ENCODE measurements around the gene FER.
"Not testable (repeated sequence)": the region's sequence is repeated elsewhere in the genome, so short reads cannot be mapped to it uniquely, and the experiment has no call there.

FER gene

DNA sequence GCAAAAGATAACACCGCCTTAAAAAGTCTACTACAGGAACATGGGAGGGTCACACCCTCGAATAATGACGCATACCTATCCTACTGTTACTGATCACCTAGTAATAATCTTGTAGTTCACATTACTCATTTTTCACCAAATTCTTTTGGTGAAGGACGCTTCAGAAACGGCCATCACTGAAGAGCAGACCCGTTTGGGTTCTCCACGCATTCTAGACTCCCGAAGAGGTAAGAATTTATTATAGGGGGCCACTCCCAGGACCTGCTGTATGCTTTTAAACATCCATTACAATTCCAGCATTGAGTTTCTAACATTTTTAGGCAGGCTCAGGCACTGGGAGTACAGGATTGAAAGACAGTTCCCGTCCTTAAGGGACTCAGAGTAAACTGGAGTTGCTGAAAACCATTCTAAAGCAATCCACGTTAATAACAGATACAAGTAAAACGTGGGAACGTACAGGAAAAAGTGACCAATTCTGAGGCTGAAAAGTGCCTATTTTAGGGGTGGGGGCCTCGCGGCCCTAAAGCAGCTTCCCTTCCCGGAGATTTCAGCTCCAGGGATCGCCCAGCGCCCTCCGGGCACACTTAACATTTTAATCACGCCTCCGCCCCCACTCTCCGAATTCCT lies at the start of gene FER:
TSS of gene FER (plus strand) at position 124 of the 627 bp plus-strand sequence. CDS start 50,286 bp downstream, outside the sequence.
- DNase-seq (ENCODE audit: low read depth in 2 of 2, low spot score in 1 of 2): no peak

DNA sequence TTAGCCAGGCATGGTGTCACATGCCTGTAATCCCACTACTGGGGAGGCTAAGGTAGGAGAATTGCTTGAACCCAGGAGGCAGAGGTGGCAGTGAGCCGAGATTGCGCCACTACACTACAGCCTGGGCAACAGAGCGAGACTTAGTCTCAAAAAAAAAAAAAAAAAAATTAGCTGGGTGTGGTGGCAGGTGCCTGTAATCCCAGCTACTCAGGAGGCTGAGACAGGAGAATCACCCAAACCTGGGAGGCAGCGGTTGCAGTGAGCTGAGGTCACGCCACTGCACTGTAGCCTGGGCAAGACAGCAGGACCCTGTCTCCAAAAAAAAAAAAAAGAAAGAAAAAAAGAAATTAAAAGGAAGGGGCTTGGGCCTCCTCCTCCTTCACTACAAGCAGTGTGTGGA lies 47.3 kb upstream of the FER start:
- not testable (repeated sequence) for DNase-seq (ENCODE audit: low read depth in 2 of 2, low spot score in 1 of 2)

DNA sequence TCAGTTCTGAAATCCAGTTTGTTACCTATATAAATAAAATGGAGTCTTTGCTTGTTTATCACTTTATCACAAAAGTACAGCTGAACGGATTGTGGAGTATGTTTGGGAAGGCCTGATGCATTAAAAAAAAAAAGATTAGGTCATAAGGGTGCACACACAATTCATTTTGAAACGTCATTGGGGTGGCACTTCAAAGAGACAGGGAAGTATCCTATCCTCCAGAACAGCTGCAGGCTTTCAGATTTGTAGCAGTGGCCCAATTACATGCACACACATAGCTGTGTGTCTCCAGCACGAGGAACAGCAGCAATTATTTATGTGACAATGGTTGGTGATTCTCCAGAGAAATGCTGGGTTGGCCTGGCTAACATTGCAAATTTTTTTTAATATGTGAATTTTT lies 46.8 kb upstream of the FER start:
- DNase-seq (ENCODE audit: low read depth in 2 of 2, low spot score in 1 of 2): no peak

DNA sequence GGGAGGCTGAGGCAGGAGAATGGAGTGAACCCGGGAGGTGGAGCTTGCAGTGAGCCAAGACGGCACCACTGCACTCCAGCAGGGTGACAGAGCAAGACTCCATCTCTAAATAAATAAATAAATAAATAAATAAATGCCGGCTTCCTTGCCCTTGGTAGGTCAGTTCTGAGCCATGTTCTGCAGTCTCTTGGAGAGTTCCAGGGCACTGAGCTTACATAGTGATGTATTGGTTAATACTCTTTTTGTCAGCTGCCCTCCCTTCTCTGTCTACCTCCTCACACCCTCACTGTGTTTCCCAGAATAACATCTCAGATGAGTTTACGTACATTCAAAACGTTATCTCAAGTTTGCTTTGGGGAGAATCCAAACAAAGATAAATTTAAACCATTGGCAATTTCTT lies 45.2 kb upstream of the FER start:
- DNase-seq (ENCODE audit: low read depth in 2 of 2, low spot score in 1 of 2): no peak

DNA sequence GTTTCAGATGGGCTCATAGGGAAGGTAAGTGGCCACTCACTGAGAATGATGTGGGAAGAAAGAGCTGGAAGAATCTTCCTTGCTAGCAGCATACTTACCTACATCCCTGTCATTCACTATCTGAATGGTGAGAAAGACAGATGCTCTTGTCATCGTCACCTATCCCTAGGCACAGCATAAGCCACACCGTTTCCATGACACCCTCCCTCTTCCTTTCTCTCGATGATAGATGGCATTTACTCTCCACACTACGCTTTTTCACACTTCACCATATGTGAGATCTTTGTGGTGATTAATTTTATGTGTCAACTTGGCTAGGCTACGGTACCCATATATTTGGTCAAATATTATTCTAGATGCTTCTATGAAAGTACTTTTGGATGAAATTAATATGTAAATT lies 44.4 kb upstream of the FER start:
- DNase-seq (ENCODE audit: low read depth in 2 of 2, low spot score in 1 of 2): no peak

DNA sequence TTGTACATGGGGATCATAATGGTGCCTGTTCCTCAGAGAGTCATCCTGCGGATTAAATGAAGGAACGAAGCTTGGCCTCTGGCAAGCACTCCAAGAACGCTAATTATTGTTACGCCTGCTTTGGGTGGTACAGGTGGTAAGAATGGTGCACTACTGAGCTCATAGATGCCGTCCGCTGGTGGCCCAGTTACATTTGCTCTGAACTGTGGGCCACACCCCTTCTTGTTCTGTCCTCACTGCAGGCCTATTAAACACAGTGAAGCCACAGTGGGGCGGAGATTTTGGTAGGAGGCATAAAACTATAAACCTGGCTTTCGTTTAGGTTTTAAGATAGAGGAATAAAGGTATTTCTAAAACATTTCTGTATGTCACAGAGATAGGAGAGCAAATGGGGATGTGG lies 40.6 kb upstream of the FER start:
- DNase-seq (ENCODE audit: low read depth in 2 of 2, low spot score in 1 of 2): no peak

DNA sequence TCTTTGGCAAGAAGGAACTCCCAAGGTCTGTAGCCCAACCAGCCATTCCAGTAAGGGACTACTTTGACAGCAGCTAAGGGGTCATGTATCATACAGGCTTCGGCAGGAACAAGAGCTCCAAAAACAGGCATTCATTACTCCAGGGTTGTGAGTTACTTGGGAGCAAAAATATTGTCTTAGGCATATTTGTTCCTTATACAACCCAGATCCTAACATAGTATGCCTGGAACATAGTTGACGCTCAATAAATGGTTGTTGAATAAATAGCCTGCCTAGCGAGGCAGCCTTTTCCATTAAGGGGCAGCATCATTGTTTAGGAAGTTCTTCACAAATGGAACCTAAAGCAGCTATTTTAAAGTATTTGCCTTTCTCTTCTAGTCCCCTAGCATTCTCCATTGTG lies 35.8 kb upstream of the FER start:
- no peak for DNase-seq (ENCODE audit: low read depth in 2 of 2, low spot score in 1 of 2)

DNA sequence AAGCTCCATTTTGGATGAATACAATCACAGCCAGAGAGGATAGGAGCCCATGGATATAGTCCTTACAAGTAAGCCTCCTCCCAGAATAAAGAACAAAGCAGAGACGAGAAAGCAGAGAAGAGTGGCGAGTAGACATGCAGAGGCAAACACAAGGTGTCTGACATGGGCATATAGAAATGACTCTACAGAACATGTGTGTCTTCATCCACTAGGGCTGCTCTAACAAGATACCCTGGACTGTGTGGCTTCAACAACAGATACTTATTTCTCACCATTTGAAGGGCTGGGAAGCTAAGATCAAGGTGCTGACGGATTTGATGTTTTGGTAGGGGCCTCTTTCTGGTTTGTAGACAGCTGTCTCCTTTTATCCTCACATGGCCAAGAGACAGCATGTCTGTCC lies 32.3 kb upstream of the FER start:
- no peak for DNase-seq (ENCODE audit: low read depth in 2 of 2, low spot score in 1 of 2)

DNA sequence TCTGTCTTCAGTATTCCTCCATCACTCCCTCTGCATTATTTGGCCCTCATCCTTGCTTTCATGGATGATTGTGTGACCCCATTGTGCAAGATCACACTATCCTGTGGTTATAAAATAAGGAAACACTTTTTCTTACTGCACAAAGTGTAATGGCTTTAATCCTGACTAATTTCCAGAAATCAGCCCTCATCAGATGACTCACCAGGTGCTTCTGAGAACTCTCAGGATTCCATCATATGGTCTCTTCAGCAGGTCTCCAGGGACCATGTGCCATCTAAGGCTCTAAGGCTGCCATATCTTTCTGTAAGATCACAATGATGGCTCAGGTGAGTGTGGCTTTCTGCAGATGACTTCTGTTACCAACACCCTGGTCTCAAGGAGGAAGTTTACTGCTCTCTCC lies 27.3 kb upstream of the FER start:
- no peak for DNase-seq (ENCODE audit: low read depth in 2 of 2, low spot score in 1 of 2)

DNA sequence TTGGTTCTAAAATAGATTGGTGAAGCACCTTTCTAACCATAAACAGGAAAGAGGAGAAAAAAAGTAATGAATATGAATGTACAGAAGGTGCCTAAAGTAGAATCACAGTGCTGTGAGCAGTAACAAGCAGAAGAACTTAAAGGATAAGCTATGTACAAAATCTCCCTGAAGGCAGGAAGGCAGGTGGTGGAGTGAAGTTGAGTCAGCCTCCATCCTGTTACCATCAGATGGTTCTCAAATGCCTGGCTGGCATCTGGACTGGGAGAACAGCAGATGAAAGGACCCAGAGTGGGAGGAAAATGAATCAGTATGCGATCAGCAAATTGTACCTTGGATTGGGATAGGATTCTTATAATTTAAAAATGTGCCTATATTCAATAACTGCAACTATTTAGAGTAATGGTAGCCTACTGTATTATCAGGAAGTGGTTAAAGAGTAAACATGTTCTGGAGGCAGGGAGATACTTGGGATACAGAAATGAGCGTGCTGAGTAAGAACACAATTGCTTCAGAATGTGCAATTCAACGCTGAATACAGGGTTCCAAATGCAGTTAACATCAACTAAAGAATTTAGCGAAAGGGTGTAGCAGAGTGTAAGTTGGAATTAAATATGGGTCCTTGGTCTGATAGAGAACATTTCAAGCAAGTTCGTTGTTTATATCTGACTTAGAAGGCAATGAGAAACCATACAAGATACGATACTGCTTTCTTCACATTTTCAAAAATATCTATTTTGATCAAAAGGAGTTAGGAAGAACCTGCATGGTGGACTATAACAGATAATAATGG lies 21.1 kb upstream of the FER start:
- DNase-seq (ENCODE audit: low read depth in 2 of 2, low spot score in 1 of 2): no peak

DNA sequence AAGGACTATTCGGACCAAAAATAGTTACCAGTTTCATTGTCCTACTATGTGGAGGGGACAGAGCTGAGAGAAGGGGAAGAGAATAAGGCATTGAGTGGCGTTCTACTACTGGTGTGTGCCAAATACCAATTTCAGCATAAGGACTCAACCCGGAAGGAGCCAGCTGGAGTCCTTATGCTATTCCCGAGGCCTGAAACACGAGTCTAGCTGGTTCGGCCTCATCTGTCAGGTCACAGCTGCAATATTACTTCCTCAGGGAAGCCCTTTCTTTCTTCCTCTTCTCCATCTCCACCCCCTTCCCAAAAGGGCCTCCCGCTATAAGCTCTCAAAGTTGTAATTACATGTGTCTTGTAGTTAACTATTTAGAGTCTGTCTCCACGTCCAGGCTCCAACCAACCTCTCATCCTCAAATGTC lies 20.5 kb upstream of the FER start:
- no peak for DNase-seq (ENCODE audit: low read depth in 2 of 2, low spot score in 1 of 2)

DNA sequence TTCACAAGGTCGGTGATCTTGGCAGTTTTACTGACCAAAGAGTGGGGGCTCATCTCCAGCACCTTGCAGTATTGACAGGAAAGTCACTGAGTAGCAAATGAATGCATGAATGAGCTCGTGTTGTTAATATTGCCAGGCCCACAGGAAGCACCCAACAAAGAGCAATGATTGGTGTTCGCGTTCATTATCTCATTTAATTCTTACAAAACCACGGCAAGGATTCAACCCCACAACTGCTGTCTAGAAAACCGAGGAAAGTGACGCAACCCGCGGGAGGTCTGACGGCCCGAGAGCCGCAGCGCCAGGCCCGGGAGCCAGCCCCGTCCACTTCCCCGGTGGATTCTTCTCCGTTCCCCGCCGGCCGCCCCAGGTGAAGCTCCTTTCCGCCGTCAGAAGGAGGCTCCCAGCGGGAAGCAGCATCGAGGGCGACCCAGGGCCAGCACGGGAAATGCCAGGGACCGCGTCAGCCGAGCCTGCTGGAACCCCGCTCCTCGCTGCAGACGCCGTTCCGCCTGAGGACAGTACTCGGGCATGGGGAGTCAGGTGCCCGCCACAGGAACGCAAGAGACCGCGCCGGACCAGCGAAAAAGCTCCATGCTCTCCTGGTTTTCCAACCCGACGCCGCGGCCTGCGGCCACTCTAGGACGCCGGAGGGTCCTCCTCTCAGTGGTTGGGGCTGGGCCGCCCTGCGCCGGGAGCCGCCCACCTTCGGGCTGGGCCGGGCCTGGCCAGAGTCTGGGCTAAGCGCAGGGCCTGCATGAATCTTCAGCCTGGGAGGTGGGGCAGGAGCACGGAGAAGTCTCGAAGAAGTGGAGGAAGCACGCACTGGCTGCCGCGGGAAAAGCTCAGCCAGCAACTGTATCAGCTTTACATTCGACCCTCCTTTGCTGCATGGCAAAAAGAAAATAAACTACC lies 19.8 kb upstream of the FER start:
- peak in 1 of 2 donors; percentile 30 for DNase-seq (ENCODE audit: low read depth in 2 of 2, low spot score in 1 of 2)

DNA sequence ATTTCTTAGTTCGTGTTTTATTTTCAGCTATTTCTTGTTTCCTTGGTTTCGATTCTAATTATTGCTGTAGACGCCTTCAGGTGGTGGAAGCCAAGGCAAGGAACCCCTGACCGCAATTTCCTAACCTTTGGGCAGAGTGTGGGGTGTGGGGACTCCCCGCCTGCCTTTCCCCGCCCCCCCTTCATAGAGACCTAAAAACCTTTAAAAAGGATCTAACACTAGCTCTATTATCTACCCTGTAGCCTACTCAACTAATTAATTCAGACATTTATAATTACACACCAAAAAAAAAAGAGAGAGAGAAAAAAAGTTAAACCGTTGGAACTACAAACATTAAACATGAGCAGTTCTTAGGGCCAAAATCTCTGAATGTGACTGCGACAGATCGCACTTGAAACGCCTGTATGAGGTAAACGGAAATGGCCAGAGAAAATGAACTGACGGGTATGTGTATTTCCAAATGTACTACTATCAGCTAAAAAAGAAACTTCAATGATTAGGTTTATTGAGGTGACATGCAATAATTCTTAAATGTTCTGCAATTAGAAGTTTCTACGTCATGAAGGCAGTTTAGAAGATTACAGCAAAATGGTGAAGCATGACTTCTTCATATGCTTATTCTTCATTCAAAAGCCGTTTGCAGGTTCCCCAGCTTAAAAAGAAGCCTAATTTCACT lies 19.0 kb upstream of the FER start:
- no peak for DNase-seq (ENCODE audit: low read depth in 2 of 2, low spot score in 1 of 2)

DNA sequence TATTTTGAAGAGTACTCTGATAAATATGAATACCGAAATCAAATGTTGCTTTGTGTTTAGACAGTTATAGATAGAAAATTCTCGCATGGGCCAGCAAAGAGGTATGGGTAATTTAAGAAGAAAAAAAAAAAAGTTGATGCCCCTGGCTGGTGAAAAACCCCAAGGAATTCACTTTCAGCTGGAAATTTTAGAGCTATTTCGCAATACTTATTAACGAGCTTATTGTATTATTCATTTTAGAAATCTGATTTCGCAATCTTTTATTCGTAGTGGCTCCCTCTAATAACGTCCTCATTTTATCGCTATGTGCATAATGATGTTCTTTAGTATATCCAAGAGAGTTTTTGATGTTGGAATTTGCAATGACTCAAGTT lies 18.5 kb upstream of the FER start:
- DNase-seq (ENCODE audit: low read depth in 2 of 2, low spot score in 1 of 2): no peak

DNA sequence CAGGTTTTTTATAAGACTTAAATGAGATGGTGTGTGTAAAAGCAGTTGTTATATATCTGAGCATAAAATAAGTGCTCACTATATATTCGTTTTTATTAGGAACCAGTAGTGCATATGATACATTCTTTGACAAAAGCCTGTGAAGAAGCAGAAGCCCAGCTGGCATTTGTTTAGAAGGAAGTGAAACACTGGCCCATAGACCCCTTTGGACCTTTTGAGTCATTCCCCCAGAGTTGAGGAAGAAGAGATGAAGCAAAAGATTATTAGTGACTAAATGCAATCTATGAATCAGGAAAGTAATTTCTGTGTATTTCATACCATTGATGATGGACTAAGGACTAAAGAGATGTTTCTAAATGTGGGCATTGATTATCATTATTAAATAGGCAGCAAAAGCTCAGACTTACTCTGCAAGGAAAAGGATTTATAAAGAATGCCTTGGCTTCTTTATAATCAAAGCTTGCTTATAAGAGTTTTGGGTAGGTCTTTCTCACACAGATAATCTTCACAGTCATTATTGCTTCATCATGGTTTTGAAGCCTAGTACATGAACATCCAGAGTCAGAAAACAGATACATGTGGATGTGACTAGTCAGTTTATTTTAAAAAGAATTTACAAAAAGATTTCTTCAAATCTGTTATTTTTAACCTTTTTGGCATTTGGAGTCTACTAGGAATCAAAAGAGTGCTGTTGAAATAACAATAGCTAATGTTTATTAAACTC lies 16.9 kb upstream of the FER start:
- DNase-seq (ENCODE audit: low read depth in 2 of 2, low spot score in 1 of 2): no peak

DNA sequence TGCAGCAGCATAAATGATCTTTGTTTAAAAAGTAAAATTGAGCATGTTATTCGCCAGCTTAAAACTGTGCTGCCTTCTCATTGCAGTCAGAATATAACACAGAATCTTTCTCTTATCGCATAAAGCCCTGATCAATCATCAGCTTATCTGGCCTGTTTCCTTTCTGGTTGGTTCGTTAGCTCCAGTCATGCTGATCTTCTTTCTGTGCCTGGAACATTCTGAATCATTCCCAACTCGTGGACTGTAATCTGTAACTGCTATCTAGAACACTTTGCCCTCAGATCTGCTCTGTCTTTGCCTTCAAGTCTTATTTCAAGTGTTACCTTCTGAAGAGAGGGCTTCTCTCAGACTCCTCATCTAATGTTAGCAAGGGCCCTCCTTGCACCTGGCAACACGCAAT lies 11.9 kb upstream of the FER start:
- DNase-seq (ENCODE audit: low read depth in 2 of 2, low spot score in 1 of 2): no peak

DNA sequence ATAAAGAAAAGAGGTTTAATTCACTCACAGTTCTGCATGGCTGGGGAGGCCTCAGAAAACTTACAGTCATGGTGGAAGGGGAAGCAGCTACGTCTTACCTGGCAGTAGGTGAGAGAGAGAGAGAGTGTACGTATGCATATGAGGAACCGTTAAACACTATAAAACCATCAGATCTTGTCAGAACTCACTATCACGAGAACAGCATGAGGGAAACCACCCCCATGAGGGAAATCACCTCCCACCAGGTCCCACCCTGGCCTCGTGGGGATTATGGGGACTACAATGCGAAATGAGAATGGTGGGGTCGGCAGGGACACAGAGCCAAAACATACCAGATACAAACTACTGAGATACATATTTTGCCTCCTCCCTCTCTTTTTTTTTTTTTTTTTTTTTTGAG lies 10.8 kb upstream of the FER start:
- no peak for DNase-seq (ENCODE audit: low read depth in 2 of 2, low spot score in 1 of 2)

DNA sequence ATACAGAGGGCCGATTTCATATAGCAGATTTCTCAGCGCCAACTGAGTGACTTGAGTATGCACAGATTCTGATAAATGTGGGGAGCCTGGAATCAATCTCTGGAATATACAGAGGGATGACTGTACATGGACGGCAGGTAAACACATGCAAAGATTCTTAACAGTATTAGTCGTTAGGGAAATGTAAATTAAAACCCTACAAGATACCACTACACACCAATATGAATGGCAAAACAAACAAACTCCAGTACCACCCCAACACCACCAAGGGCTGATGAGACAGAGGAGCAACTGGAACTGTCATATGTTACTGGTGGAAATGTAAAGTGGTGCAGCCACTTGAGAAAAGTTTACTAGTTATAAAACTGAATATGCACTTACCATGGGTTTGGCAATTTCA lies 8.3 kb upstream of the FER start:
- DNase-seq (ENCODE audit: low read depth in 2 of 2, low spot score in 1 of 2): no peak

DNA sequence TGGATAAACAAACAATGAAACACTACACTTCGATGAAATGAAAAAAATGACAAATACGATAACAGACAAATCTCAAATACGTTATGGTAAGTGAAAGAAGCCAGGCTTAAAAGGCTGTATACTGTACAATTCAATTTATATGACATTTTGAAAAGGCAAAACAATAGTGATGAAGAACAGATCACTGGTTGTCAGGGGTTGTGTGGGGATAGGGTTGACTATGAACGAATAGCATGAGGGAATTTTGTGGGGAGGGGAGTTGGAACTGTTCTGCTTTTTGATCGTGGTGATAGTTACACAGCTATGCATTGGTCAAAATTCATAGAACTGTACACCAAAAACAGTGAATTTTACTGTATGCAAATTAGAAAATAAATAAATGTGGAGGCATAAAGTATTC lies 7.8 kb upstream of the FER start:
- no peak for DNase-seq (ENCODE audit: low read depth in 2 of 2, low spot score in 1 of 2)

DNA sequence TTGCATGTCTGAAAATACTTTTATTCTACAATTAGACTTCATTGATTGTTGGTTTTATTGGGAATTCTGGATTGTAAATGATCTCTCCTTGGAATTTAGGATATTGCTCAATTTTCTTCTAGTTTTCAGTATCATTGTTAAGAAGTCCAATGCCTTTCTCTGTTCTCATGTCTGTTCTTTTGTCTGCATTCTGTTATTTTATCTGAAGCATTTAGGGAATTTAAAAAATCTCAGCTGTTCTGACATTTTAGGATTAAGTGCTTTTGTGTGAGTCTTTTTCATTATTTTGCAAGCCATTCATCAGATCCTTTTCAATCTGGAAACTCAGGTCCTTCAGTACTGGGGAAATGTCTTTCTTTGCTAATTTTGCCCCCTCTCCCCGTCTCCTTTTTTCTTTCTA lies 4.4 kb upstream of the FER start:
- no peak for DNase-seq (ENCODE audit: low read depth in 2 of 2, low spot score in 1 of 2)

DNA sequence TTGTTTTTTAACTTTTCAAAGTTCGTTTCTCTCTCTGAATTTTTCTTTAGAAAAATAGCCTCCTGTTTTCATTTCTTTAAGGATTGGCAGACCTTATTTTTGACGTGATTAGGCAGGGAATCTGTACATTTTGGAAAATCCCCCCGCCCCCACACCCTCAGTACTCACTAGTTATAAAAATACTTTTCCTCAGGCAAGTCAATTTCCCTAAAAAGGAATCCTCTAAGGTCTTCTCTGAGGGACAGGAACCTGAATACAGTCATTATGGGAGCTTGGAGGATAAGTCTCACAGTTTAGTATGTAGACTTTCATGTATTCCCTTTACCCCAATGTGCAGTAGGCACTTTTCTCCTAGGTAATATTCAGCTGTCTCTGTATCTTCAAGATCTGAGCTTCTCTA lies 3.9 kb upstream of the FER start:
- DNase-seq (ENCODE audit: low read depth in 2 of 2, low spot score in 1 of 2): no peak

All from stimulated activated CD8-positive, alpha-beta memory T cell treated with anti-CD3 and anti-CD28 coated beads, Interleukin-4, amount 100 ng/mL, for 1 hour (primary cell).